Lung (tissue), 12 donors: ENCODE results near the gene PADI4. TPM values are rescaled to one million over a fixed set of nuclear protein-coding genes. Genes with fewer than 3 reads are reported as not detected.

ENCODE experiments used
- ATAC-seq: fragments of 200-7000 bp; cut with Tn5 transposase; one replicate; pipeline ENCODE4 v1.9.1; 2020; ENCODE audit warnings: moderate number of reproducible peaks; ENCODE audit not compliant: insufficient read depth, low FRiP score
- DNase-seq, 3 donors: peaks; one replicate each; pipeline ENCODE4 v3.0.0-alpha.2; 2013 to 2017
- H3K27ac ChIP-seq, 2 donors: one replicate each; pipeline ENCODE4 v1.5.1; 2013; ENCODE audit warnings: mild to moderate bottlenecking in 2 of 2, moderate library complexity in 2 of 2, control low read depth in 1 of 2, inconsistent platforms in 1 of 2, low read depth in 1 of 2, low read length in 1 of 2
- H3K27me3 ChIP-seq, 3 donors: one replicate each; pipeline ENCODE4 v1.5.1; 2013; ENCODE audit warnings: low read length in 2 of 3; ENCODE audit not compliant: control insufficient read depth in 3 of 3, insufficient read depth in 3 of 3
- H3K36me3 ChIP-seq, 4 donors: one replicate each; pipeline ENCODE4 v1.5.1; 2013; ENCODE audit warnings: low read length in 4 of 4, mild to moderate bottlenecking in 1 of 4, moderate library complexity in 1 of 4; ENCODE audit not compliant: control insufficient read depth in 4 of 4, insufficient read depth in 4 of 4
- H3K4me1 ChIP-seq, 5 donors: one replicate each; pipeline ENCODE4 v1.5.1; 2013; ENCODE audit warnings: low read length in 5 of 5, mild to moderate bottlenecking in 2 of 5, moderate library complexity in 1 of 5; ENCODE audit not compliant: control insufficient read depth in 5 of 5, insufficient read depth in 5 of 5
- H3K4me3 ChIP-seq: one replicate; pipeline ENCODE4 v1.5.1; 2013; ENCODE audit warnings: mild to moderate bottlenecking, control low read depth, moderate library complexity
- H3K9ac ChIP-seq, 2 donors: one replicate each; pipeline ENCODE4 v1.5.1; 2013; ENCODE audit warnings: low read length in 2 of 2, control low read depth in 1 of 2; ENCODE audit not compliant: insufficient read depth in 1 of 2
- H3K9me3 ChIP-seq, 4 donors: one replicate each; pipeline ENCODE4 v1.5.1; 2013; ENCODE audit warnings: low read length in 3 of 4, mild to moderate bottlenecking in 1 of 4, moderate library complexity in 1 of 4; ENCODE audit not compliant: control insufficient read depth in 4 of 4, insufficient read depth in 3 of 4
- CTCF ChIP-seq: IDR thresholded peaks from 2 replicates; pipeline ENCODE4 v1.5.1; 2012; ENCODE audit warnings: mild to moderate bottlenecking; ENCODE audit errors: control extremely low read depth, extremely low read depth
- WGBS, 2 donors: extraction: QIAGEN DNeasy Blood & Tissue Kit; methylation state at CpG; one replicate each; pipeline ENCODE4 v1.1.7; 2013; 5-methylcytosine and 5-hydroxymethylcytosine counted together
- polyA plus RNA-seq, 2 donors: library from polyadenylated mRNA; stranded (reverse); fragments of 200-250 nt; gene quantifications; one replicate each; pipeline ENCODE4 v1.2.1, GENCODE V29; 2013
- total RNA-seq, 2 donors: library from RNA; depleted of rRNA in 1 of 2; stranded (reverse); fragments of >200 nt in 1 of 2; gene quantifications; one replicate each; pipeline ENCODE4 v1.2.1, GENCODE V29; 2014 to 2021
- donor health status: control.
- donor health status: control.
- donor health status: Bipolar disorder and iron deficiency.
- donor health status: healthy.
- donor health status: DM: yes; HTN: yes; CAD: no.

Gene PADI4
- total and polyA plus RNA-seq, 4 donors = 1.7 to 22.5 (median 14.2) TPM

- Histone ChIP-seq H3K4me3 (no peak overlapping the region), H3K9ac (no peak overlapping the region), H3K4me1 (no peaks in the 10 kb centered on the region), H3K27me3 (peaks cover 0 to 3% (median 0%) of the 10 kb centered on the region in 3 donors), H3K27ac (no peak overlapping the region), H3K36me3 (no peaks in the 10 kb centered on the region), H3K9me3 (peaks cover 0 to 10% (median 0%) of the 10 kb centered on the region in 4 donors)
- 71 to 81% methylated on average over 7 of the region's 7 CpGs for WGBS, 2 donors
- DNase-seq (no peak), ATAC-seq (no peak)
- TF ChIP-seq CTCF = no peak
Measured at GRCh38 chr1:17330856-17331255, 22.9 kb downstream of the PADI4 start.

- TF ChIP-seq CTCF = no peak
- Histone ChIP-seq H3K9ac (no peak overlapping the region), H3K4me1 (no peaks in the 10 kb centered on the region), H3K4me3 (no peak overlapping the region), H3K9me3 (peaks cover 0 to 10% (median 0%) of the 10 kb centered on the region in 4 donors), H3K36me3 (no peaks in the 10 kb centered on the region), H3K27ac (no peak overlapping the region), H3K27me3 (peaks cover 0 to 5% (median 0%) of the 10 kb centered on the region in 3 donors)
- WGBS, 2 donors = 90 to 93% methylated on average over 8 of the region's 8 CpGs
- ATAC-seq (no peak), DNase-seq (no peak)
Measured at GRCh38 chr1:17333081-17333480, 25.1 kb downstream of the PADI4 start.

GRCh38 chr1:17335821-17336710, 28.1 kb downstream of the PADI4 start:
- ATAC-seq (no peak), DNase-seq (peak; percentile 37 to 57 (median 37))
- H3K27ac ChIP-seq = no peak overlapping the region
- no peaks in the 10 kb centered on the region for H3K4me1 ChIP-seq
- peak; percentile 27 for TF ChIP-seq CTCF
- H3K4me3 ChIP-seq = no peak overlapping the region
- 31 to 36% methylated on average over 19 to 20 of the region's 20 CpGs for WGBS, 2 donors
- peaks cover 0 to 8% (median 0%) of the 10 kb centered on the region in 3 donors for H3K27me3 ChIP-seq
- H3K36me3 ChIP-seq = no peaks in the 10 kb centered on the region
- H3K9ac ChIP-seq = no peak overlapping the region
- H3K9me3 ChIP-seq = peaks cover 0 to 3% (median 0%) of the 10 kb centered on the region in 4 donors
